Activated T-cell treated with anti-CD3 and anti-CD28 coated beads, Interleukin-2, amount 50 U/mL, for 4 hours (primary cell): ENCODE data around the gene ZC3H4. TPM values are rescaled to one million over a fixed set of nuclear protein-coding genes. Genes with fewer than 3 reads are reported as not detected.
"Not testable (repeated sequence)": the region's sequence is repeated elsewhere in the genome, so short reads cannot be mapped to it uniquely, and the experiment has no call there.

ENCODE experiments used
- ATAC-seq, 2 donors: fragments of 200-7000 bp; cut with Tn5 transposase; one replicate each; pipeline ENCODE4 v1.10.0; 2021
- DNase-seq: peaks from one replicate; pipeline ENCODE4 v3.0.0-alpha.2; 2020
- H3K27me3 Mint-ChIP-seq: one replicate; pipeline ENCODE4 v1.8.0; 2021; ENCODE audit warnings: low read depth, mixed read lengths
- H3K36me3 Mint-ChIP-seq: one replicate; pipeline ENCODE4 v1.8.0; 2022; ENCODE audit warnings: mixed read lengths; ENCODE audit not compliant: insufficient read depth
- H3K4me1 Mint-ChIP-seq: one replicate; pipeline ENCODE4 v1.8.0; 2021; ENCODE audit warnings: low read depth, mixed read lengths
- H3K4me3 Mint-ChIP-seq: one replicate; pipeline ENCODE4 v1.8.0; 2021; ENCODE audit warnings: mild to moderate bottlenecking, moderate library complexity, mixed read lengths
- H3K9me3 Mint-ChIP-seq: one replicate; pipeline ENCODE4 v1.8.0; 2021; ENCODE audit warnings: mixed read lengths
- total RNA-seq, 3 donors: library from RNA; stranded (reverse); gene quantifications; one replicate each; pipeline ENCODE4 v1.2.1, GENCODE V29; 2021

The ZC3H4 gene
- total RNA-seq, 3 donors from 2014 or later = 77.7 to 91.6 (median 90.4) TPM

GRCh38 chr19:47107202-47107952 lies 6.2 kb downstream of the ZC3H4 start:
- peaks cover 53% of the 10 kb centered on the region for H3K4me1 Mint-ChIP-seq
- peak overlapping the region; percentile 95 for H3K4me3 Mint-ChIP-seq
- ATAC-seq (peak; percentile 36 to 41), DNase-seq (no peak)
- H3K36me3 Mint-ChIP-seq = peaks cover 26% of the 10 kb centered on the region
- no peaks in the 10 kb centered on the region for H3K9me3 Mint-ChIP-seq
- H3K27me3 Mint-ChIP-seq = no peaks in the 10 kb centered on the region

GRCh38 chr19:47106821-47107201 lies 6.8 kb downstream of the ZC3H4 start:
- peaks cover 26% of the 10 kb centered on the region for H3K36me3 Mint-ChIP-seq
- H3K9me3 Mint-ChIP-seq = no peaks in the 10 kb centered on the region
- DNase-seq = no peak
- ATAC-seq = no peak
- peaks cover 59% of the 10 kb centered on the region for H3K4me1 Mint-ChIP-seq
- no peaks in the 10 kb centered on the region for H3K27me3 Mint-ChIP-seq
- H3K4me3 Mint-ChIP-seq = peak overlapping the region; percentile 95

- Mint-ChIP-seq H3K4me1 (peaks cover 59% of the 10 kb centered on the region), H3K36me3 (peaks cover 24% of the 10 kb centered on the region), H3K4me3 (no peak overlapping the region), H3K27me3 (no peaks in the 10 kb centered on the region), H3K9me3 (no peaks in the 10 kb centered on the region)
- ATAC-seq = no peak
- no peak for DNase-seq
These were observed 7.7 kb downstream of the ZC3H4 start for GRCh38 chr19:47105874-47106273.

GRCh38 chr19:47104680-47105079 lies 8.9 kb downstream of the ZC3H4 start:
- no peak overlapping the region for H3K4me3 Mint-ChIP-seq
- H3K27me3 Mint-ChIP-seq = no peaks in the 10 kb centered on the region
- H3K4me1 Mint-ChIP-seq = peaks cover 60% of the 10 kb centered on the region
- H3K9me3 Mint-ChIP-seq = no peaks in the 10 kb centered on the region
- peaks cover 13% of the 10 kb centered on the region for H3K36me3 Mint-ChIP-seq
- ATAC-seq (no peak), DNase-seq (no peak)

- DNase-seq (no peak), ATAC-seq (no peak)
- no peaks in the 10 kb centered on the region for H3K27me3 Mint-ChIP-seq
- peaks cover 8% of the 10 kb centered on the region for H3K36me3 Mint-ChIP-seq
- no peak overlapping the region for H3K4me3 Mint-ChIP-seq
- peaks cover 41% of the 10 kb centered on the region for H3K4me1 Mint-ChIP-seq
- H3K9me3 Mint-ChIP-seq = no peaks in the 10 kb centered on the region
These were observed 11.1 kb downstream of the ZC3H4 start for GRCh38 chr19:47102346-47103060.

GRCh38 chr19:47101116-47101515 lies 12.5 kb downstream of the ZC3H4 start:
- peaks cover 37% of the 10 kb centered on the region for H3K4me1 Mint-ChIP-seq
- DNase-seq, H3K27me3 Mint-ChIP-seq, H3K9me3 Mint-ChIP-seq, ATAC-seq, H3K4me3 Mint-ChIP-seq: not testable (repeated sequence)
- H3K36me3 Mint-ChIP-seq = peaks cover 17% of the 10 kb centered on the region

GRCh38 chr19:47100290-47100689 lies 13.3 kb downstream of the ZC3H4 start:
- H3K9me3 Mint-ChIP-seq = no peaks in the 10 kb centered on the region
- no peak for DNase-seq
- H3K27me3 Mint-ChIP-seq = no peaks in the 10 kb centered on the region
- peaks cover 13% of the 10 kb centered on the region for H3K36me3 Mint-ChIP-seq
- no peak for ATAC-seq
- peaks cover 38% of the 10 kb centered on the region for H3K4me1 Mint-ChIP-seq
- H3K4me3 Mint-ChIP-seq = no peak overlapping the region

GRCh38 chr19:47099576-47100050 lies 14.0 kb downstream of the ZC3H4 start:
- Mint-ChIP-seq H3K36me3 (peaks cover 13% of the 10 kb centered on the region), H3K4me1 (peaks cover 43% of the 10 kb centered on the region), H3K4me3 (no peak overlapping the region), H3K27me3 (no peaks in the 10 kb centered on the region), H3K9me3 (no peaks in the 10 kb centered on the region)
- ATAC-seq = no peak
- no peak for DNase-seq

GRCh38 chr19:47098608-47099007 lies 15.0 kb downstream of the ZC3H4 start:
- H3K9me3 Mint-ChIP-seq = no peaks in the 10 kb centered on the region
- DNase-seq (no peak), ATAC-seq (no peak)
- H3K36me3 Mint-ChIP-seq = peaks cover 16% of the 10 kb centered on the region
- H3K27me3 Mint-ChIP-seq = no peaks in the 10 kb centered on the region
- H3K4me3 Mint-ChIP-seq = no peak overlapping the region
- H3K4me1 Mint-ChIP-seq = peaks cover 53% of the 10 kb centered on the region

- Mint-ChIP-seq H3K4me1 (peaks cover 50% of the 10 kb centered on the region), H3K36me3 (peaks cover 16% of the 10 kb centered on the region), H3K4me3 (no peak overlapping the region), H3K9me3 (no peaks in the 10 kb centered on the region), H3K27me3 (no peaks in the 10 kb centered on the region)
- DNase-seq (no peak), ATAC-seq (no peak)
These were observed 16.0 kb downstream of the ZC3H4 start for GRCh38 chr19:47097396-47098201.

GRCh38 chr19:47096721-47097120 lies 16.9 kb downstream of the ZC3H4 start:
- Mint-ChIP-seq H3K9me3 (no peaks in the 10 kb centered on the region), H3K4me1 (peaks cover 42% of the 10 kb centered on the region), H3K36me3 (peaks cover 20% of the 10 kb centered on the region), H3K27me3 (no peaks in the 10 kb centered on the region), H3K4me3 (no peak overlapping the region)
- no peak for DNase-seq
- no peak for ATAC-seq

GRCh38 chr19:47096100-47096704 lies 17.4 kb downstream of the ZC3H4 start:
- H3K4me1 Mint-ChIP-seq = peaks cover 42% of the 10 kb centered on the region
- no peak overlapping the region for H3K4me3 Mint-ChIP-seq
- DNase-seq (no peak), ATAC-seq (no peak)
- no peaks in the 10 kb centered on the region for H3K27me3 Mint-ChIP-seq
- H3K36me3 Mint-ChIP-seq = peaks cover 20% of the 10 kb centered on the region
- H3K9me3 Mint-ChIP-seq = no peaks in the 10 kb centered on the region

GRCh38 chr19:47095476-47096099 lies 18.0 kb downstream of the ZC3H4 start:
- ATAC-seq (no peak), DNase-seq (no peak)
- no peaks in the 10 kb centered on the region for H3K27me3 Mint-ChIP-seq
- H3K9me3 Mint-ChIP-seq = no peaks in the 10 kb centered on the region
- peak overlapping the region; percentile 75 for H3K4me3 Mint-ChIP-seq
- H3K4me1 Mint-ChIP-seq = peaks cover 42% of the 10 kb centered on the region
- peaks cover 24% of the 10 kb centered on the region for H3K36me3 Mint-ChIP-seq
